Neural cell (in vitro differentiated cells): ENCODE measurements around the gene CDKL4. TPM values are rescaled to one million over a fixed set of nuclear protein-coding genes. Genes with fewer than 3 reads are reported as not detected.

Experiments used
- H2AFZ ChIP-seq: fragments of 200-600, 300-800 bp; sonication (generic), shearing (Covaris generic); 2 replicates; pipeline ENCODE4 v1.6.0; 2014; ENCODE audit warnings: low read depth, mild to moderate bottlenecking, antibody characterized with exemption, low read length, moderate library complexity
- H3F3A ChIP-seq: fragments of 200-600 bp; shearing (Covaris generic); 2 replicates; pipeline ENCODE4 v1.6.1; 2016; ENCODE audit warnings: mild to moderate bottlenecking, moderate library complexity, mixed read lengths, antibody characterized with exemption, low read length; ENCODE audit not compliant: insufficient read depth, poor library complexity, severe bottlenecking
- H3K27ac ChIP-seq: fragments of 200-600, 300-800 bp; sonication (generic), shearing (Covaris generic); 2 replicates; pipeline ENCODE4 v1.5.1; 2014; ENCODE audit warnings: mild to moderate bottlenecking, low read length, moderate library complexity
- H3K27me3 ChIP-seq: fragments of 300-800, 200-600 bp; sonication (generic), shearing (Covaris generic); 2 replicates; pipeline ENCODE4 v1.6.0; 2014; ENCODE audit warnings: mild to moderate bottlenecking, low read depth, low read length, moderate library complexity; ENCODE audit not compliant: insufficient read depth
- H3K36me3 ChIP-seq: fragments of 300-800, 200-600 bp; sonication (generic), shearing (Covaris generic); 2 replicates; pipeline ENCODE4 v1.5.1; 2014; ENCODE audit warnings: mild to moderate bottlenecking, antibody characterized with exemption, low read length, moderate library complexity; ENCODE audit not compliant: insufficient read depth
- H3K4me2 ChIP-seq: fragments of 300-800, 200-600 bp; sonication (generic), shearing (Covaris generic); 2 replicates; pipeline ENCODE4 v1.6.0; 2014; ENCODE audit warnings: mild to moderate bottlenecking, low read length
- H3K4me3 ChIP-seq: fragments of 300-800, 200-600 bp; sonication (generic), shearing (Covaris generic); 2 replicates; pipeline ENCODE4 v1.5.1; 2014; ENCODE audit warnings: mild to moderate bottlenecking, low read length, moderate library complexity
- H3K79me2 ChIP-seq: fragments of 200-600 bp; shearing (Covaris generic); replicated peaks from 2 replicates; pipeline ENCODE4 v1.6.0; 2014; ENCODE audit warnings: mild to moderate bottlenecking, low read length, moderate library complexity; ENCODE audit not compliant: insufficient read depth
- H3K9ac ChIP-seq: fragments of 300-800, 200-600 bp; sonication (generic), shearing (Covaris generic); 2 replicates; pipeline ENCODE4 v1.6.1; 2016; ENCODE audit warnings: mild to moderate bottlenecking, low read length, mixed read lengths
- H3K9me2 ChIP-seq: fragments of 200-600 bp; shearing (Covaris generic); 2 replicates; pipeline ENCODE4 v1.6.1; 2016; ENCODE audit warnings: mild to moderate bottlenecking, low read length, mixed read lengths; ENCODE audit not compliant: insufficient read depth
- H3K9me3 ChIP-seq: fragments of 200-600, 300-800 bp; sonication (generic), shearing (Covaris generic); 2 replicates; pipeline ENCODE4 v1.6.1; 2016; ENCODE audit warnings: mild to moderate bottlenecking, mixed run types, low read length, moderate library complexity, mixed read lengths
- H4K20me1 ChIP-seq: fragments of 200-600 bp; shearing (Covaris generic); 2 replicates; pipeline ENCODE4 v1.6.1; 2016; ENCODE audit warnings: mild to moderate bottlenecking, mixed run types; ENCODE audit not compliant: insufficient read depth
- CTCF ChIP-seq: fragments of 450-650 bp; IDR thresholded peaks from 2 replicates; pipeline ENCODE4 v1.5.1; 2014; ENCODE audit warnings: antibody characterized with exemption, mild to moderate bottlenecking, moderate library complexity; ENCODE audit not compliant: poor library complexity, severe bottlenecking
- EP300 ChIP-seq: fragments of 450-650 bp; conservative IDR thresholded peaks from 2 replicates; pipeline ENCODE4 v1.6.1; 2014; ENCODE audit warnings: antibody characterized with exemption, mild to moderate bottlenecking, moderate library complexity; ENCODE audit not compliant: poor library complexity, severe bottlenecking
- EZH2 ChIP-seq: fragments of 200-600, 300-800 bp; shearing (Covaris generic), sonication (generic); IDR thresholded peaks from 2 replicates; pipeline ENCODE4 v1.6.1; 2014; ENCODE audit warnings: antibody characterized with exemption, low read length, borderline replicate concordance, mild to moderate bottlenecking; ENCODE audit not compliant: insufficient read depth, poor library complexity, severe bottlenecking
- MXI1 ChIP-seq: fragments of 450-650 bp; conservative IDR thresholded peaks from 2 replicates; pipeline ENCODE4 v1.6.1; 2014; ENCODE audit warnings: antibody characterized with exemption, mild to moderate bottlenecking; ENCODE audit not compliant: poor library complexity, severe bottlenecking
- POLR2AphosphoS5 ChIP-seq: IDR thresholded peaks from 2 replicates; pipeline ENCODE4 v1.6.1; 2012
- RAD21 ChIP-seq: fragments of 450-650 bp; conservative IDR thresholded peaks from 2 replicates; pipeline ENCODE4 v1.6.1; 2014; ENCODE audit warnings: antibody characterized with exemption, mild to moderate bottlenecking, moderate library complexity
- SMC3 ChIP-seq: fragments of 450-650 bp; conservative IDR thresholded peaks from 2 replicates; pipeline ENCODE4 v1.6.1; 2014; ENCODE audit warnings: antibody characterized with exemption, mild to moderate bottlenecking, moderate library complexity; ENCODE audit not compliant: poor library complexity
- TAF1 ChIP-seq: IDR thresholded peaks from 2 replicates; pipeline ENCODE4 v1.6.1; 2012; ENCODE audit warnings: low read depth
- polyA plus RNA-seq: library from polyadenylated mRNA; depleted of rRNA; stranded (reverse); fragments of >200 nt; gene quantifications from 2 replicates; pipeline ENCODE4 v1.2.3, GENCODE V29; 2014
- TF ChIP-seq, protein P1 (sequence below): IDR thresholded peaks from 2 replicates; pipeline ENCODE4 v1.6.1; 2012; ENCODE audit warnings: borderline replicate concordance

CDKL4 gene
- polyA plus RNA-seq, 1 donor from 2014 or later: not detected

DNA sequence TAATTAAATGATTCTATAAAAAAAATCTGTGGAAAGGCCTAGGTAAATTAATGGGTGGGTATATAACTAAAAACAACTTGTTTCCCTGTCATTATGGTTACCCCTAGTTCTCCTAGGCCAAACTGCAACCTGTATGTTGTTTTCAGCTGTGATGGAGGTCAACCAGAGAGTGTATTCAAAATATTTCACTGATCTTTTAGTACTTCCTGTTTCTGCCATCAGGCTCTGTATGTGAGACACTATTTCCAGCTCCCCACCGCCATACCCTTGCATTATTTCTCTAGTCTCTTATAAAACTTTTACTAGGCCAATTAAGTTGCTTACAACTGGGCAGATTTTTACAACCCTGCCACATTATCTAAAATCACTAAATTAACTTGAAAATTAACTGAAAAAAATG lies 21.0 kb upstream of the CDKL4 start:
- no peak overlapping the region for H3K4me3 ChIP-seq
- no peak for TF ChIP-seq MXI1
- TF ChIP-seq RAD21: no peak
- TF ChIP-seq EP300: no peak
- TF ChIP-seq, protein P1, sequence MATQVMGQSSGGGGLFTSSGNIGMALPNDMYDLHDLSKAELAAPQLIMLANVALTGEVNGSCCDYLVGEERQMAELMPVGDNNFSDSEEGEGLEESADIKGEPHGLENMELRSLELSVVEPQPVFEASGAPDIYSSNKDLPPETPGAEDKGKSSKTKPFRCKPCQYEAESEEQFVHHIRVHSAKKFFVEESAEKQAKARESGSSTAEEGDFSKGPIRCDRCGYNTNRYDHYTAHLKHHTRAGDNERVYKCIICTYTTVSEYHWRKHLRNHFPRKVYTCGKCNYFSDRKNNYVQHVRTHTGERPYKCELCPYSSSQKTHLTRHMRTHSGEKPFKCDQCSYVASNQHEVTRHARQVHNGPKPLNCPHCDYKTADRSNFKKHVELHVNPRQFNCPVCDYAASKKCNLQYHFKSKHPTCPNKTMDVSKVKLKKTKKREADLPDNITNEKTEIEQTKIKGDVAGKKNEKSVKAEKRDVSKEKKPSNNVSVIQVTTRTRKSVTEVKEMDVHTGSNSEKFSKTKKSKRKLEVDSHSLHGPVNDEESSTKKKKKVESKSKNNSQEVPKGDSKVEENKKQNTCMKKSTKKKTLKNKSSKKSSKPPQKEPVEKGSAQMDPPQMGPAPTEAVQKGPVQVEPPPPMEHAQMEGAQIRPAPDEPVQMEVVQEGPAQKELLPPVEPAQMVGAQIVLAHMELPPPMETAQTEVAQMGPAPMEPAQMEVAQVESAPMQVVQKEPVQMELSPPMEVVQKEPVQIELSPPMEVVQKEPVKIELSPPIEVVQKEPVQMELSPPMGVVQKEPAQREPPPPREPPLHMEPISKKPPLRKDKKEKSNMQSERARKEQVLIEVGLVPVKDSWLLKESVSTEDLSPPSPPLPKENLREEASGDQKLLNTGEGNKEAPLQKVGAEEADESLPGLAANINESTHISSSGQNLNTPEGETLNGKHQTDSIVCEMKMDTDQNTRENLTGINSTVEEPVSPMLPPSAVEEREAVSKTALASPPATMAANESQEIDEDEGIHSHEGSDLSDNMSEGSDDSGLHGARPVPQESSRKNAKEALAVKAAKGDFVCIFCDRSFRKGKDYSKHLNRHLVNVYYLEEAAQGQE: no peak
- no peak for TF ChIP-seq TAF1
- no peak for TF ChIP-seq SMC3
- no peak for TF ChIP-seq CTCF
- TF ChIP-seq POLR2AphosphoS5: no peak
- no peak for TF ChIP-seq EZH2
- H3K79me2 ChIP-seq: no peaks in the 10 kb centered on the region
- no peak overlapping the region for H2AFZ ChIP-seq
- H3K9ac ChIP-seq: no peak overlapping the region
- H3K4me2 ChIP-seq: no peak overlapping the region
- H3K36me3 ChIP-seq: no peaks in the 10 kb centered on the region
- H3F3A ChIP-seq: no peaks in the 10 kb centered on the region
- no peaks in the 10 kb centered on the region for H3K9me2 ChIP-seq
- H3K27me3 ChIP-seq: no peaks in the 10 kb centered on the region
- H4K20me1 ChIP-seq: no peaks in the 10 kb centered on the region
- no peaks in the 10 kb centered on the region for H3K9me3 ChIP-seq
- H3K27ac ChIP-seq: no peak overlapping the region

- Histone ChIP-seq H3K9ac (no peak overlapping the region), H2AFZ (no peak overlapping the region), H3K27me3 (no peaks in the 10 kb centered on the region), H3K79me2 (no peaks in the 10 kb centered on the region), H3K4me3 (no peak overlapping the region), H3K9me2 (no peaks in the 10 kb centered on the region), H3F3A (no peaks in the 10 kb centered on the region), H3K36me3 (peaks cover 9% of the 10 kb centered on the region), H3K27ac (no peak overlapping the region), H3K4me2 (no peak overlapping the region), H3K9me3 (no peaks in the 10 kb centered on the region), H4K20me1 (no peaks in the 10 kb centered on the region)
- no peak for TF ChIP-seq EZH2
Observed at GRCh38 chr2:39260087-39260486, 16.3 kb upstream of the CDKL4 start.

DNA sequence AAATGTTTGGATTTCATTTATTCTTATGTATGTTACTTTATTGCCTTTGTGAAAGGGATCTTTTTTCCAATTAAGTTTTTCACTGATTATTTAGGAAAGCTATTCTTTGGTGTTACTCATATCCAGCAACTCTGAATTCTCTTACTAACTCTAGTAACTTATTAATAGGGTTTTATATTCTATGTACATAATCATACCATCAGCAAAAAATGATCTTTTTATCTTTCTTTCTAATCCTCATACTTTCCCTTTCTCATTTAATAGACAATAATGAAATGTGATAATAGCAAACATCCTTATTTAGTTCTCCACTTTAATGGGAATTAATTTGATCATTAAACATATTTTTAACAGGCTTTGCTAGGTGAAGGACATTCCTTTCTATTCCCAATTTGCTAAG lies 12.3 kb upstream of the CDKL4 start:
- Histone ChIP-seq H3K27ac (no peak overlapping the region), H3K9me3 (no peaks in the 10 kb centered on the region), H3F3A (no peaks in the 10 kb centered on the region), H4K20me1 (no peaks in the 10 kb centered on the region), H3K4me3 (no peak overlapping the region), H2AFZ (no peak overlapping the region), H3K4me2 (no peak overlapping the region), H3K9ac (no peak overlapping the region), H3K9me2 (no peaks in the 10 kb centered on the region), H3K27me3 (no peaks in the 10 kb centered on the region), H3K36me3 (peaks cover 14% of the 10 kb centered on the region), H3K79me2 (no peaks in the 10 kb centered on the region)
- no peak for TF ChIP-seq SMC3
- TF ChIP-seq EP300: no peak
- TF ChIP-seq MXI1: no peak
- no peak for TF ChIP-seq CTCF
- TF ChIP-seq RAD21: no peak
- TF ChIP-seq, protein P1: no peak
- TF ChIP-seq POLR2AphosphoS5: no peak
- TF ChIP-seq TAF1: no peak
- TF ChIP-seq EZH2: no peak
